ENCODE data around the gene SLC22A17. TPM values are rescaled to one million over a fixed set of nuclear protein-coding genes. Genes with fewer than 3 reads are reported as not detected.
A peak's percentile ranks its signal among the peaks of the same experiment; 100 is the strongest.

SLC22A17 gene
- total and polyA plus RNA-seq, 2 of the 8 experiments (the other 6 are each of a cell fraction or from before 2014, with no cell fraction given): 43.0 to 49.0 TPM

- FAIRE-seq (no peak), DNase-seq (ENCODE audit: low read depth in 1 of 2, low spot score in 2 of 2) (peak in 1 of 2 experiments; percentile 78)
- no peak within 1 kb of the TSS for H2BK15ac ChIP-seq (ENCODE audit: low read length)
- H3K27ac ChIP-seq (ENCODE audit: low read depth, low read length): peak within 1 kb of the TSS; percentile 65; the same call in 1 of the 2 replicates
- peak within 1 kb of the TSS; percentile 29; the same call in 1 of the 2 replicates for H2BK12ac ChIP-seq (ENCODE audit: low read depth, low read length)
- no peak within 1 kb of the TSS for H2BK120ac ChIP-seq (replicated peaks; ENCODE audit: low read depth, low read length)
- H3K4me3 ChIP-seq (ENCODE audit: extremely low read depth in 1 of 4, insufficient read depth in 2 of 4, low read depth in 3 of 4, low read length in 4 of 4): peak within 1 kb of the TSS; percentile 56 to 93 (median 73)
- H2AK5ac ChIP-seq (ENCODE audit: low read depth, low read length): no peak within 1 kb of the TSS
- H2AFZ ChIP-seq (ENCODE audit: low read length): peak within 1 kb of the TSS; percentile 47; the same call in 1 of the 2 replicates
- H3K79me2 ChIP-seq (ENCODE audit: control insufficient read depth in 1 of 2, insufficient read depth in 2 of 2, low read length in 2 of 2): peaks cover 0 to 2% of the 10 kb centered on the region in 2 experiments; a peak in 1 of 4 replicates
- peak within 1 kb of the TSS; percentile 57 for H4K5ac ChIP-seq (ENCODE audit: insufficient read length, low read depth, low read length)
- peaks cover 0 to 7% (median 1%) of the 10 kb centered on the region in 4 experiments; a peak in 4 of 7 replicates for H3K4me1 ChIP-seq (replicated peaks in 1 of 4; ENCODE audit: control insufficient read depth in 3 of 4, insufficient read depth in 4 of 4, low read length in 3 of 4)
- H3K27me3 ChIP-seq (replicated peaks in 1 of 4; ENCODE audit: control insufficient read depth in 3 of 4, extremely low read depth in 1 of 4, insufficient read depth in 3 of 4, low read length in 3 of 4): peaks cover 0 to 32% (median 22%) of the 10 kb centered on the region in 4 experiments; a peak in 6 of 7 replicates
- CTCF ChIA-PET (ENCODE audit: partially characterized antibody): interaction anchor here (0.9 to 5.7 kb wide), 8 partner anchors 7 to 258 kb away, joined by 3 to 40 read pairs (median 6); no protein-coding TSS in a partner anchor
- peak within 1 kb of the TSS; percentile 56 for H4K91ac ChIP-seq (replicated peaks; ENCODE audit: insufficient read length, low read length)
- no peaks in the 10 kb centered on the region for H3K36me3 ChIP-seq (ENCODE audit: control insufficient read depth in 2 of 4, insufficient read depth in 4 of 4, low read length in 3 of 4)
- POLR2A ChIA-PET (ENCODE audit: partially characterized antibody): interaction anchor here (0.8 to 4.7 kb wide), 17 partner anchors 9 to 295 kb away, joined by 3 to 35 read pairs (median 4); partner anchors contain the start of genes HOMEZ, PABPN1 and SLC22A17
- H3K9ac ChIP-seq (replicated peaks in 1 of 4; ENCODE audit: extremely low read depth in 1 of 4, low read depth in 3 of 4, low read length in 3 of 4): peak within 1 kb of the TSS in 3 of 4 experiments; percentile 15 to 66 (median 51); a peak in 5 of 7 replicates
- H3K18ac ChIP-seq (ENCODE audit: extremely low read depth, low read length): peak within 1 kb of the TSS; percentile 78
- H2BK20ac ChIP-seq (ENCODE audit: low read length): no peak within 1 kb of the TSS
- H3K23ac ChIP-seq (ENCODE audit: insufficient read length): no peak within 1 kb of the TSS
- no peak within 1 kb of the TSS for H3K4ac ChIP-seq (replicated peaks; ENCODE audit: insufficient read length, low read depth, low read length)
- peak within 1 kb of the TSS; percentile 64 for H3K56ac ChIP-seq (replicated peaks; ENCODE audit: insufficient read length, low read depth, low read length)
- peak within 1 kb of the TSS; percentile 83; the same call in 1 of the 2 replicates for H2BK5ac ChIP-seq (ENCODE audit: low read depth, low read length)
- peaks cover 0 to 2% of the 10 kb centered on the region in 2 experiments for H4K20me1 ChIP-seq (replicated peaks in 1 of 2; ENCODE audit: control insufficient read depth in 1 of 2, insufficient read depth in 2 of 2, low read length in 2 of 2)
- H3K9me3 ChIP-seq (ENCODE audit: insufficient read depth in 2 of 2, low read depth in 1 of 2, low read length in 1 of 2): no peaks in the 10 kb centered on the region
- peak within 1 kb of the TSS; percentile 62 for H4K8ac ChIP-seq (ENCODE audit: extremely low read depth, insufficient read depth, low read length)
- WGBS, 2 experiments (ENCODE audit: extremely low coverage in 1 of 2, insufficient coverage in 1 of 2, insufficient read length in 1 of 2, insufficient replicate concordance in 2 of 2, low coverage in 1 of 2, low lambda C conversion rate in 2 of 2, missing lambda C conversion rate in 1 of 2): 11% methylated on average over 46 of the region's 81 CpGs; no CpG with 5 or more reads in 1 of the 2 experiments
- H3K23me2 ChIP-seq (ENCODE audit: low read depth, low read length): peaks cover 20% of the 10 kb centered on the region
- no peaks in the 10 kb centered on the region for H3K79me1 ChIP-seq (ENCODE audit: low read depth, low read length)
- peak within 1 kb of the TSS; percentile 91 to 99 for H3K4me2 ChIP-seq (ENCODE audit: insufficient read depth in 1 of 2, low read depth in 2 of 2, low read length in 2 of 2)
- no peak within 1 kb of the TSS for H3K14ac ChIP-seq (ENCODE audit: insufficient read length)
- TF ChIP-seq EZH2 (IDR thresholded peaks at IDR 0.05; ENCODE audit: low read depth, low read length, severe bottlenecking): peak; percentile 18
- TF ChIP-seq ASH2L (IDR thresholded peaks at IDR 0.05; ENCODE audit: low read length): peak; percentile 28
- 0 out of 2 replicates have a peak, but pooled peaks have one; percentile 7 for TF ChIP-seq E2F6 (IDR thresholded peaks at IDR 0.05)
- TF ChIP-seq KDM4A (IDR thresholded peaks at IDR 0.05; ENCODE audit: low read depth, low read length, severe bottlenecking): peak; percentile 97
- 0 out of 2 replicates have a peak, but pooled peaks have one; percentile 4 for TF ChIP-seq YY1 (IDR thresholded peaks at IDR 0.05; ENCODE audit: low read depth, low read length)
- peak in 1 of 2 experiments; percentile 41; a peak in 1 of 4 replicates for TF ChIP-seq SIN3A (conservative IDR thresholded peaks at IDR 0.05 in 1 of 2, IDR thresholded peaks at IDR 0.05 in 1 of 2; ENCODE audit: low read depth in 1 of 2, low read length in 2 of 2)
- TF ChIP-seq, protein P1, sequence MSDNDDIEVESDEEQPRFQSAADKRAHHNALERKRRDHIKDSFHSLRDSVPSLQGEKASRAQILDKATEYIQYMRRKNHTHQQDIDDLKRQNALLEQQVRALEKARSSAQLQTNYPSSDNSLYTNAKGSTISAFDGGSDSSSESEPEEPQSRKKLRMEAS (IDR thresholded peaks at IDR 0.05): 0 out of 2 replicates have a peak, but pooled peaks have one; percentile 19
- TF ChIP-seq POLR2AphosphoS5 (IDR thresholded peaks at IDR 0.05; ENCODE audit: low read depth, low read length): no peak
Observed at GRCh38 chr14:23302290-23303225, 50.1 kb downstream of the SLC22A17 start, which contains the start of gene PPP1R3E. Gene PPP1R3E, minus strand, starts transcription at chr14:23302859. Its CDS starts 283 bp downstream, at chr14:23302576.

Measured in H1 (cell line).